HG03064 (cell line): ENCODE results near the gene NDUFA6.
"Not testable (repeated sequence)": the region's sequence is repeated elsewhere in the genome, so short reads cannot be mapped to it uniquely, and the experiment has no call there.

Experiments
- ATAC-seq: cut with Tn5 transposase; IDR thresholded peaks from one replicate; pipeline ENCODE4 v1.9.1; 2021; ENCODE audit warnings: low read depth; ENCODE audit not compliant: unreplicated experiment

NDUFA6 gene

GRCh38 chr22:42073621-42074041 lies 16.9 kb downstream of the NDUFA6 start:
- no peak for ATAC-seq

- no peak for ATAC-seq
Measured at GRCh38 chr22:42072606-42073330, 17.8 kb downstream of the NDUFA6 start.

GRCh38 chr22:42071508-42071907 lies 19.1 kb downstream of the NDUFA6 start:
- not testable (repeated sequence) for ATAC-seq

- ATAC-seq = peak; percentile 78
Measured at GRCh38 chr22:42070517-42071422, 19.8 kb downstream of the NDUFA6 start, which contains the start of gene NAGA. TSS of gene NAGA (minus strand) at chr22:42070812. CDS start at chr22:42070297, 515 bp downstream.

GRCh38 chr22:42069801-42070516 lies 20.6 kb downstream of the NDUFA6 start:
- no peak for ATAC-seq

GRCh38 chr22:42068291-42068690 lies 22.3 kb downstream of the NDUFA6 start:
- no peak for ATAC-seq

- ATAC-seq = no peak
Measured at GRCh38 chr22:42067671-42068251, 22.8 kb downstream of the NDUFA6 start.

GRCh38 chr22:42066937-42067336 lies 23.6 kb downstream of the NDUFA6 start:
- ATAC-seq = no peak

- no peak for ATAC-seq
Measured at GRCh38 chr22:42066126-42066761, 24.3 kb downstream of the NDUFA6 start.

GRCh38 chr22:42065438-42066125 lies 25.0 kb downstream of the NDUFA6 start:
- ATAC-seq = no peak

- no peak for ATAC-seq
Measured at GRCh38 chr22:42064629-42065028, 25.9 kb downstream of the NDUFA6 start.

- no peak for ATAC-seq
Measured at GRCh38 chr22:42062506-42063170, 27.9 kb downstream of the NDUFA6 start.

- ATAC-seq = no peak
Measured at GRCh38 chr22:42061041-42061440, 29.5 kb downstream of the NDUFA6 start.

- no peak for ATAC-seq
Measured at GRCh38 chr22:42060489-42060888, 30.1 kb downstream of the NDUFA6 start.

GRCh38 chr22:42056757-42057511 lies 33.6 kb downstream of the NDUFA6 start:
- no peak for ATAC-seq

- no peak for ATAC-seq
Measured at GRCh38 chr22:42052765-42053164, 37.8 kb downstream of the NDUFA6 start.

GRCh38 chr22:42050641-42051180 lies 39.9 kb downstream of the NDUFA6 start:
- ATAC-seq = no peak

- ATAC-seq = no peak
Measured at GRCh38 chr22:42041784-42042183, 48.8 kb downstream of the NDUFA6 start.
